HG03378 (cell line): ENCODE data around the gene EFTUD2.

ENCODE experiments used
- ATAC-seq: cut with Tn5 transposase; IDR thresholded peaks from one replicate; pipeline ENCODE4 v1.9.1; 2021; ENCODE audit warnings: mild to moderate bottlenecking, moderate library complexity; ENCODE audit not compliant: unreplicated experiment

The EFTUD2 gene

GRCh38 chr17:44889003-44889402, 10.2 kb downstream of the EFTUD2 start:
- no peak for ATAC-seq

GRCh38 chr17:44887971-44888954, 11.0 kb downstream of the EFTUD2 start:
- ATAC-seq: no peak

GRCh38 chr17:44887016-44887415, 12.2 kb downstream of the EFTUD2 start:
- ATAC-seq: no peak

- ATAC-seq: no peak
These were observed 14.3 kb downstream of the EFTUD2 start for GRCh38 chr17:44884941-44885340.

GRCh38 chr17:44881145-44881544, 18.1 kb downstream of the EFTUD2 start:
- no peak for ATAC-seq

- no peak for ATAC-seq
These were observed 19.2 kb downstream of the EFTUD2 start for GRCh38 chr17:44880062-44880461.

GRCh38 chr17:44879376-44879775, 19.9 kb downstream of the EFTUD2 start:
- ATAC-seq: no peak

- no peak for ATAC-seq
These were observed 20.5 kb downstream of the EFTUD2 start for GRCh38 chr17:44878627-44879221.

GRCh38 chr17:44877121-44877520, 22.1 kb downstream of the EFTUD2 start:
- ATAC-seq: no peak

GRCh38 chr17:44875761-44876160, 23.5 kb downstream of the EFTUD2 start:
- ATAC-seq: no peak

- ATAC-seq: no peak
These were observed 27.0 kb downstream of the EFTUD2 start for GRCh38 chr17:44872131-44872768.

- ATAC-seq: no peak
These were observed 27.7 kb downstream of the EFTUD2 start for GRCh38 chr17:44871556-44871955.

- ATAC-seq: no peak
These were observed 31.4 kb downstream of the EFTUD2 start for GRCh38 chr17:44867841-44868240.

- no peak for ATAC-seq
These were observed 33.3 kb downstream of the EFTUD2 start for GRCh38 chr17:44865931-44866330.

GRCh38 chr17:44865231-44865660, 34.0 kb downstream of the EFTUD2 start:
- ATAC-seq: no peak

GRCh38 chr17:44864831-44865230, 34.4 kb downstream of the EFTUD2 start:
- ATAC-seq: no peak

GRCh38 chr17:44863061-44863918, 36.0 kb downstream of the EFTUD2 start:
- no peak for ATAC-seq

- ATAC-seq: no peak
These were observed 36.8 kb downstream of the EFTUD2 start for GRCh38 chr17:44862278-44862914.

GRCh38 chr17:44859701-44860100, 39.5 kb downstream of the EFTUD2 start:
- ATAC-seq: no peak

GRCh38 chr17:44854192-44854591, 45.1 kb downstream of the EFTUD2 start:
- ATAC-seq: no peak
